ENCODE measurements around the gene SLC20A1.
A peak's percentile ranks its signal among the peaks of the same experiment; 100 is the strongest.
"Not testable (repeated sequence)": the region's sequence is repeated elsewhere in the genome, so short reads cannot be mapped to it uniquely, and the experiment has no call there.

The SLC20A1 gene

DNA sequence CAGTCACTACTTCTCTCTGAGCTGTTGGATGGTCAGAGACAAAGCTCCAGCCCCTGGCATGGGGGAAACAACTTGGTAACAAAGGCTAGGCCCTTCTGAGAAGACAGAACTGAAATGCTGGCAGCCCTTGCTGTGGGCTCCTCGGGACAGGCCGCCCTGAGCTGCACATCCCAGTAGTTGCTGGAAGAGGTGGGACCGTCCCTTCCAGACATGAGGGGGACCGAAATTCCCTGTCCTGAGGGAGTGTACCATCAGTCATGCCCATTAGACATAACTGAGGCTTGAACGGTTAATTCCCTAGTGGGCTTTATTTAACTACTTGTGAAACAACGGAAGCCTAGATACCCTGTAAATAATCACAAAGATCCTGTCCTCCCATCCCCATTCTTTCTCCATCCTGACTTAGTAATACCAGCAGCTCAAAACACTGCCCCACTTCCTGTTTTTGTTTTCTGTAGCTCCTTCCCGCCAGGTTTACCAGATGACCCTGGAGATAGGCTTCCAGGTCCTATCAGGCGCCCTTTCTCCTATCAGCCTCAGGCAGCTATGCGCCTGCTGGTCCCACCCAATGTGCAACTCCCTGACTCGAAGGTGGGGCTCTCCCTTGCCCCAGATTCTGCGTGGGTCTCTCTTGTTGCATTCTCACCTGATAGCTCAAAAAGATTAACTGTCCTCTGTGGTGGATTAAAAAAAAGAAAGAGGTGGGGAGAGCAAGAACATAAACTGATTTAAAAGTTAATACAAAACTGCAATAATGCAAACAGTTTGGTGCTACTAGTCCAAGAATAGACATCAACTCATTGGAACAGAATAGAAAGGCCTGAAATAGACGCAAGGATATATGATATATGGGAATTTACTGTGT lies 38.0 kb downstream of the SLC20A1 start:
- DNase-seq (ENCODE audit: low read depth in 2 of 2): no peak

DNA sequence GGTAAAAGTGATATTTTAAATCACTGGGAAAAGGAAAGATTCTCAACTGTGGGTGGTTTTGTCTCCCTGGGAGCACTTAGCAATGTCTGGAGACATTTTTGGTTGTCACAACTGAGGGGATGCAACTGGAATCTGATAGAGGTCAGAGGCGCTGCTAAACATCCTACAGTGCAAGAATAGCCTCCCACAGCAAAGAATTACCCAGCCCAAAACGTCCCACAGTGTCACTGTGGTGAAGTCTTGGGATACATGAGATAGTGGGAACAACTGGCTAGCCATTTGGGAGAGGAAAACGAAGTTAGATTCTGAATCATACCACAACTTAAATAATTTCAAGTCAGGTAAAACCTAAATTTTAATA lies 38.7 kb downstream of the SLC20A1 start:
- no peak for DNase-seq (ENCODE audit: low read depth in 2 of 2)

DNA sequence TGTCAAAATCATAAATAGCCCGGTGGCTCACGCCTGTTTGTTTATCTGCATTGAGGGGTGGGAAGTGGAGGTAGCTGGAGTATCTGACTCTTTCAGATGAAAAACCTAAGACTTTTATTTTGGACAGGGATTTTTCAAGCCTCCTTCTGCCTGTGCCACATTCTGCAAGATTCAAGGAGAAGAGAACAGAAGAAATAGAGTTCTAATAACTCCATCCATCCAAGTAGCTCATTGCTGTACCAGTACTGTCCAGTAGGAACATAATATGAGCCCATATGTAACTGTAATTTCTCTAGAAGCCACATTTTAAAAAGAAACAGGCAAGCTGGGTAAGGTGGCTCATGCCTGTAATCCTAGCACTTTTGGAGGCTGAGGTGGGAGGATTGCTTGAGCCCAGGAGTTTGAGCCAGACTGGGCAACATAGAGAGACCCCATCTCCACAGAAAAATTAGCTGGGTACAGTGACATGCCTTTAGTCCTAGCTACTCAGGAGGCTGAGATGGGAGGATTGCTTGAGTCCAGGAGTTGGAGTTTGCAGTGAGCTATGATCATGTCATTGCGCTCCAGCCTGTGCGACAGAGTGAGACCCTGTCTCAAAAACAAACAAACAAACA lies 39.6 kb downstream of the SLC20A1 start:
- no peak for DNase-seq (ENCODE audit: low read depth in 2 of 2)

DNA sequence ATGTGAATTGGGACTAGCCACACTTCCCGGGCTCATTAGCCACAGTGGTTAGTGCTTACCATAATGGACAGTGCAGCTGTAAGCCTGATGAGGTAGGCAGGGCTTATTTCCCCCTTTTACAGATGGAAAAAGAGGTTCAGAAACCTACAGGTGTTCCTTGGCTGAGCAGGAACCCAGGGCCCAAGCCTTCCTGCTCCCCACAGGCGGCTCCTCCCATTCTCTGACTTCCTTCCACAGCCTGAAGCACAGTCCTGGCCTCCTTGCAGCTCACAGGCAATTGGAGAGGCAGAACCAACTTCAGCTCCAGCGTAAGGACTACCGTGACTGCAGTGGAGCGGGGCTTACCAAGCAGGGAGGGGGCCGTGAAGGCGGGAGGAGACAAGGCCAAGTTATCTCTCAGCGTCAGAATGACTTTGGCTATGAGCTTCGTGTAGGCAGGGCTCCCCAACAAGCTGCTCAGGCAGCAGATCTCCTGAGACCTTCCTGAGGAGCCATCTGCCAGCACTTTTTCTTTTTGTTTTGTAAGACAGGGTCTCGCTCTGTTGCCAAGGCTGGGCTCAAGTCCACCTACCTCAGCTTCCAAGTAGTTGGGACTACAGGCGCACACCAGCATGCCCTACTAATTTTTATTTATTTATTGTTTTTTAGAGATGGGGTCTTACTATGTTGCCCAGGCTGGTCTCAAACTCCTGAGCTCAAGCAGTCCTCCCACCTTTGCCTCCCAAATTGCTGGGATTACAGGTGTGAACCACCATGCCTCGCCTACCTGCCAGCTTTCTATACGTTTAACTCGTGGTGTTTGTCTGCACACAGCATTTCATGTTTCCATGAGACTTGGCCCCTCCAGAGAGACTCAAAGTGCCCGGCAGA lies 40.8 kb downstream of the SLC20A1 start:
- DNase-seq (ENCODE audit: low read depth in 2 of 2): no peak

DNA sequence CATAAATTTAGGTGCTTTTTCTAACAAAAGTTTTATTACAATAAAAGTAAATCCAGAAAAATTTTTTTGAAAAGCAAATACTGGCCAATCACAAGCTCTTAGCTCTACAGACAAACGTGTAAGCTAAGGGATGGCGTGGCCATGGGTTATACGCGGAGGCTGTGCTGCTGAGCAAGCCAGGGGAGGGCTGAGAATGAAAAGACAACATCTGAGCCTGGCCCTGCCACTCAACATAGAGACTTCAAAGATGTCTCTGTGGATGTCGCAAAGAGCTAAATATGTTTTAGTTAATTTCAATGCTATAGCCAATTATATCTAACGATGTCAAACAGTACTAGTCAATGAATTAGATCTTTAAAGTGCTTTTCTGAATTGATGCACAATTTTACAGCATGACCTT lies 41.8 kb downstream of the SLC20A1 start:
- no peak for DNase-seq (ENCODE audit: low read depth in 2 of 2)

DNA sequence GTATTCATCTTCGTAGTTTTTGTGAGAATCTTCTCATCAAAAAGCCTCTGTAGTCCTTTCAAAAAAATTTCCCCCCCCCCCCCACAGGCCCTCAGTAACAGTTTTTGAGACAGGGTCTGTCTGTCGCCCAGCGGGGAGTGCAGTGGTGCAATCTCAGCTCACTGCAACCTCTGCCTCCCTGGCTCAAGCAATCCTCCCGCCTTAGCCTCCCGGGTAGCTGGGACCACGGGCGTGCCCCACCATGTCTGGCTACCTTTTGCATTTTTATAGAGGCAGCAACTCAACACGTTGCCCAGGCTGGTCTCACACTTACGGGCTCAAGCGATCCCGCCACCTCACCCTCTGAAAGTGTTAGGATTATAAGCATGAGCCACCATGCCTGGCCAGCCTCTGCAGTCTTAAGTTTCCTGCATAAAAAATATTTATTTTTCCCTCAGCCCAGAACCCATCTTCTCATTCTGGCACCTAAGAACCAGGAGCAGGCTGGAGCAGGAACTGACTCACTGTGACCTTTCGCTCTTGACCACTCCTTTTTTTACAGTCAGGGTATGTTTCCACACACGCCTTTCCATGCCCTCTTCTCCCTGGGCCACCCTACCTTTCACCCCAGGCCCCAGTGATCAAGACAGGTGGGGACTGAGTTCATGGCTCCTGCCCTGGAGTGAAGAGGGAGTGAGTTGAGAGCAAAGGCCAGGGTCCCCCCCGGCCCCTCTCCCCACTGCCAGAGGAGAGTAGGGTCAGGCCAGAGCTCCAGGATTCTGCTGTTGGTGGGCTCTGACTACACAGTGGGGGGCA lies 42.5 kb downstream of the SLC20A1 start:
- no peak for DNase-seq (ENCODE audit: low read depth in 2 of 2)

DNA sequence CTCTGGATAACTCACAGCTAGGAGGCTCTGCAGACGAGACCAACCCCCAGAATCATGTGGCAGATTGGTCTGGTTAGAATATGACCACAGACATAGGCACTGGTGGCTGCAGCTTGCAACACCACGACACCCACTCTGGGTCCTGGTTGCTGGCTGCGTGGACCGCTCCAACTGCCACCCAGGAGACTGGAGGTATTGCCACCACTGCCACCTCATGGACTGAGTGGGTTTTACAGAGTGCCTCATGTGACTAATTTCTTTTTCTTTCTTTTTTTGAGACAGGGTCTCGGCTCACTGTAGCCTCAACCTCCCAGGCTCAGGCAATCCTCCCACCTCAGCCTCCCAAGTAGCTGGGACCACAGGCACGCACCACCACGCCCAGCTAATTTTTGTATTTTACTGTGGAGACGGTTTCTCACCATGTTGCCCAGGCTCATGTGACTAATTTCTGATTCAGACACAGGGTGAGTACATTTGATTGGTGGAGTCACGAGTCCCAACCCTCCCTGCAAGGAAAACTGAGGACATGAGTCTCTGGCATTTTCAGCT lies 45.2 kb downstream of the SLC20A1 start:
- peak; percentile 33 to 41 for DNase-seq (ENCODE audit: low read depth in 2 of 2)

DNA sequence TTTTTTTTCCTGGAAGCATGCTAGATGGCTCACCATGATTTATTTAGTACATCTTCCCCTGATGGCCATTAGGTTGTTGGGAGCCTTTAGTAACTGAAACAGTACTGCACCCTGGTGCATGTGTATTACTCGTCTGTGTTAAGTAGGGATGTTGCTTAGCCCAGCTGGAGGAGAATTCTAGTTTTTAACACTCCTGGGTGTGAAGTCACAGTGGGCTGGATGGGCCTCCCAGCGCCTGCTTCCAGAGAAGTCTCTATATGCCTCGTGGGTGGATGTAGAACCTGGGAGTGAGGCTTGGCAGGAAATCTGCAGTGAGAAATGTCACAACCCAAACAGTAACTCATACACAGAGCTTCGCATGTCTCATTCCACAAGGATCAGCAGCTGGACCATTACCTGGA lies 46.1 kb downstream of the SLC20A1 start:
- DNase-seq (ENCODE audit: low read depth in 2 of 2): no peak

DNA sequence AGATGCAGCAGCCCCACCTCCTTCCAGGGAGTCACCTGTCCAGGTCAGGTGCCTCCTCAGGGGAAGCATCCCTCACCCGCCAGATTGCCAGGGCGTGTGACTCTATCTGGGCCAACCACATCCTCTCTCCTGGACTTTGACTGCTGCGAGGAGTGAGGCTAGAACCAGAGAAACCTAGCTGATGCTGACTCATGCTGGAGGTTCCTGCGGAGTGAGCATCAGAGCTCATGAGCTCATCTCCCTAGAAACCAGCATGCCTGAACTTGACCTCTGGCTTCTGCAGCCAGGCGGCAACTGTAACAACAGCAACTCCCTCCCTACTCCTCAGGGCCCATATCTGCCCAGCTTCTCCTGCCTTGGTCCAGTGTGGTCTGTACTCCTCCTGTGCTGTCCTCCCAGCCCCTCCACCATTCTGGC lies 46.8 kb downstream of the SLC20A1 start:
- DNase-seq (ENCODE audit: low read depth in 2 of 2): peak; percentile 11 to 16

DNA sequence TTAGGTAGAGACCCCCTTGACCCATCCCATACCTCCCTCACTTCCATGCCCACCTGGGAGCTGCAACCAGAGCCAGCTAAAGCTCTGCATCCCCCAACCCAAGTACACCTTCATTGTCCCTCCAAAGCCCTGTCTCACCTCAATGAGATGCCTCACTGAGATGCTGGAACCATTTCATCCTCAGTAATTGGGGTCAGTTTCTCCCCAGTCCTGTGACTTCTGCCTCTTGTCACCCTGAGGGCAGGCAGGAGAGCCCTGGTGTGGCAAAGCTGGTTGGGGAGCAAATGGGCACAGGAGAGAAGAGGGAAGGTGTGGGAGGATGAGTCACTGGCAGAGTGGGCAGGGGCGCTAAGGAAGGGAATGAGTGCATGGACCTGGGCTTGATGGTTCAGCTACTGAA lies 47.2 kb downstream of the SLC20A1 start:
- DNase-seq (ENCODE audit: low read depth in 2 of 2): no peak

DNA sequence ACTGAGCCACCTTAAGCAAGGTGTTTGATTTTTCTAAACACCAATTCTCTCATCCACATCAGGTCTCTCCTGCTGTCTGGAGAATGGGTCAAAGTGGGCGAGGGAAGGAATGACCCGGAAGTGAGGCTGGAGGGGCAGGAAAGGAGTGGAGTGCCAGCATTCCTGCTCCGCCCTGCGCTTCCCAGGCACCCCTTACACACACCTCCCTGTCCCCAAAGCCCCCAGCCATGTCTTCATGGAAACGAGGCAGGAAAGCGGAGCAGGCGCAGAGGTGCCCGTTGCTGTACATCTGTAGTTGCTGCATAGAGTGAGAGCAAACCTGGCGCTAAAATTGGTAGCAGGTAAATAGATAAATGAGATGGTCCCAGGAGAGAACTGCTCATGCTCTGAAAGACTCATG lies 47.9 kb downstream of the SLC20A1 start:
- DNase-seq (ENCODE audit: low read depth in 2 of 2): no peak

DNA sequence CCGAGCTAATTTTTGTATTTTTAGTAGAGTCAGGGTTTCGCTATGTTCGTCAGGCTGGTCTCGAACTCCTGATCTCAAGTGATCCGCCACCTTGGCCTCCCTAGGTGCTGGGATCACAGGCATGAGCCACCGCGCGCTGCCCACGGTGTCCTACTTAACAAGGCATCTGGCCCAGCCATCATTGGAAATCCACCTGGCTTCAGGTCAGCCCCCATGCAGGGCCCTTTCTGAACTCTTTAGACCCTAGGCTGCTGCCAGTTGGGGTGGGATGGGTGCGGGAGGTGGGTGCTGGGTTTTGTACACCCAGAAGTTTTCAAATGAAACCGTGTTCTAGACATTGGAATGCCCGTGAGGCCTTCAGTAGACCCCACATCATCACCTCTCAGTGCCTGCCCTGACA lies 48.4 kb downstream of the SLC20A1 start:
- no peak for DNase-seq (ENCODE audit: low read depth in 2 of 2)

DNA sequence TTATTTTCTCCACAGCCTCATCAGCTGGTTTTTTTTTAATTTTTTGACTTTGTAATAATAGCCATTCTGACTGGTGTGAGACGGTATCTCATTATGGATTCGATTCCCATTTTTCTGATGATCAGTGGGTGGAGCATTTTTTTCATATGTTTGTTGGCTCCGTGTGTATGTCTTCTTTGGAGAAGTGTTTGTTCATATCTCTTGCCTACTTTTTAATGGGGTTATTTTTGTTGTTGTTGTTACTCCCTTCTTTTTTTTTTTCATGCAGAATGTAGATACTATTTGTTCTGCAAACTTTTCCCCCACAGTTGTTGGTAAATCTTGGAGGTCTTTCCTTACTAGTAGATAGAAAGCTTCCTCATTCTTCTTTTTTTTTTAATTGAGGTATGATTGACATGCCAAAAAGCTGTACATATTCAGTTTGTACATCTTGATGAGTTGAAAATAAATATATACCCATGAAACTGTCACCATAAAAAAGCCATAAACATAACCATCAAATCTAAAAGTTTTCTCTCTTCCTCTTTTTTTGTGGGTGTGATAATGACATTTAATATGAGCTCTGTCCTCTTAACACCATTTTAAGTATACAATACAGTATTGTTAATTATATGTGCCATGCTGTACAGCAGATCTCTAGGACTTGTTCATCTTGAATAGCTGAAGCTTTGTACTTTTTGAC lies 53.2 kb downstream of the SLC20A1 start:
- no peak for DNase-seq (ENCODE audit: low read depth in 2 of 2)

DNA sequence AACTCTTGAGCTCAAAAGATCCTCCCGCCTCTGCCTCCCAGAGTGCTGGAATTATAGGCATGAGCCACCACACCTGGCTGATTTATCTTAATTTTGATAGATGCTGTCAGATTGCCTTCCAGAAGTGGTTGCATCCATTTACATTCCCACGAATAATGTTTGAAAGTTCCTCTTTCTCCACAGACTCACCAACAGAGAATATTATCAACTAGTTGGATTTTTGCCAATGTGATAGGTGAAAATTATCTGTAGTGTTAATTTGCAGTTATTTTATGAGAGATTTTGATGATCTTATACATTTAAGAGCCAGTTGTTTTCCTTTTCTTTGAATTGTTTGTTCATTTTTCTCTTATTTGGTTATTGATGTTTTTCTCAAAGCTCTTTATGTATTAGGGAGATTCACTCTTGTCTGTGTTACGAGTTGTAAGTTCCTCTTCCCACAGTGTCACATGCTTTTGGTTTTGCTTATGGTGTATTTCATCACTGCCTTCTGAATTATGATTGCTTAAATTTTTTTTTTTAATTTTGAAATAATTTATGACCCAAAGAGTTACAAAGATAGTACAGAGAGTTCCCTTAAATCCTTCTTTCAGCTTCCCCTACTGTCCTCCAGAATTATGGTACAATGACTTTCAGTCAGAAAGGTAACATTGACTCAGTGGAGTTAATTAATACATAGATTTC lies 54.4 kb downstream of the SLC20A1 start:
- DNase-seq (ENCODE audit: low read depth in 2 of 2): no peak

DNA sequence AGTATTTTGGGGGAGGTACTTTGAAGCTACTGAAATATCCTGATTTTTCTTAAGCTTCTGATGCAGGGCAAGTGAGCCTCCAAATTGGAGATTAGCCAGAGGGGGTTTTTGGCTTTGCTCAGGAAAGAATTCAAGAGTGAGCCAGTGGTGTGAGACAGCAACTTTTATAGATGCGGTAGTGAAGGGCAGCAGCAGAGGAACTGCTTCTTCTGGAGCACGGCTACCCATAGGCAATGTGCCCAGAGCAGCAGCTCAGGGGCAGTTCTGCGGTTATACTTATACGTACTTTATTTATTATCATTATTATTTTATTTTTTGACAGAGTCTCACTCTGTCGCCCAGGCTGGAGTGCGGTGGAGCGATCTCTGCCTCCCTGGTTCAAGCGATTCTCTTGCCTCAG lies 55.3 kb downstream of the SLC20A1 start:
- no peak for DNase-seq (ENCODE audit: low read depth in 2 of 2)

DNA sequence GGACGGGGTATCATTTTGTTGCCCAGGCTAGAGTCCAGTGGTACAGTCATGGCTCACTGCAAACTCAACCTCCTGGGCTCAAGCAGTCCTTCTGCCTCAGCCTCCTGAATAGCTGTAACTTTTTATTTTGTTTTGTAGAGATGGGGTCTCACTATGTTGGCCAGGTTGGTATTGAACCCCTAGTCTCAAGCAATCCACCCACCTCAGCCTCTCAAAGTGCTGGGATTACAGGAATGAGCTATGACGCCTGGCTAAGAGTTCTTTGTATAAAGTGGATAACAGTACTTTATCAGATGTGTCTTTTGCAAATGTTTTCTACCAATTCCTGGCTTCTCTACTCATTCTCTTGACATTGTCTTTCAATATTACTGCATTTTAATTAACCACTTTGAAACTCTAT lies 57.9 kb downstream of the SLC20A1 start:
- DNase-seq (ENCODE audit: low read depth in 2 of 2): no peak

DNA sequence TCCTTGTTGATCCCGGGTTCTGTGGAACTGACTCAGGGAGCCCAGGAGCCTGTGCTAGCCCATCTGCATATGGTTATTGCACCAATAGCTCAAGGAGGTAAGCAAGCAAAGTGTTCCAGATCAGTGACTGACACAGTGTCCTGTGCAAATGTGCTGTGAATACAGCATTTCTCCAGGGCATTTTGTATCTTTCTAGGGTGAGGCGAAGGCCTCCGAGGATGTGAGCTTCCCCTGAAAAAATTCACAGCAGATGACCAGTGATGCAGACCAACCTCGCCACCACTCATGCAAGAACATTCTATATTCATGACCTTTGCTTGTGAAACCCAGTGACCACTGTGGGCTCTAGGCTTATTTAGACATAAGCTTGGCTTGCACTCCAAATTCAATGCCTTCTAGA lies 59.8 kb downstream of the SLC20A1 start:
- DNase-seq (ENCODE audit: low read depth in 2 of 2): no peak

DNA sequence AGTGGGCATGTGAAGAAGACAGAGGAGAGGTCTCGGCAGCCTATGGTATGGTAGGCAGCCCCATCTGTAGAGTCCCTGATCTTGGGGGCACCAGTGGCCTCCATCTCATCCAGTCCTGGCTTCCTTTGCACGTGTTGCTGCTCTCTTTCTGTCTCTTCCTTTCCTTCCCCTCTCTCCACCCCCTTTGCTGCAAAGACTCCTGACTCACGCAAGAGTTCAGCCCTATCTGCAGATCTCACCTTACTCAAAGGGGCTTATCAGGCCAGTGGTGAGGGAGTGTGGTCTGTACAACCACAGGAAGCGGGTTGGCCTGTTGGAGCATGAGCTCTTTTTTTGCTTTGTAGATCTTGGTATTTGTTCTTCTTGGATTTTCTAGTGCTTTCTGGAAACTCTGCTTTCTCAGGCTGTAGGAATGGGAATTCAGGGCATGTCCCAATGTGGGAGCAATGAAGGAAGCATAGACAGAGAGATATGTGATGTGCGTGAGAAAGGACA lies 60.5 kb downstream of the SLC20A1 start:
- DNase-seq (ENCODE audit: low read depth in 2 of 2): peak in 1 of 2 donors; percentile 14

DNA sequence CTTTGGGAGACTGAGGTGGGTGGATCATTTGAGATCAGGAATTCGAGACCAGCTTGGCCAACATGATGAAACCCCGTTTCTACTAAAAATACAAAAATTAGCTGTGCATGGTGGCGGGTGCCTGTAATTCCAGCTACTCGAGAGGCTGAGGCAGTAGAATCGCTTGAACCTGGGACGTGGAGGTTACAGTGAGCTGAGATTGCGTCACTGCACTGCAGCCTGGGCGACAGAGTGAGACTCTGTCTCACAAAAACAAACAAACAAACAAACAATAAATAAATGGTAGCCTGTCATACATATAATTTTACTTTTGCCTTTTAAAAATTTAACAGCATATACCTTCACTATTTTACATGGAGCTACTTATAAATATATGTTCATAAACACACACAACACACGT lies 61.2 kb downstream of the SLC20A1 start:
- DNase-seq (ENCODE audit: low read depth in 2 of 2): not testable (repeated sequence)

DNA sequence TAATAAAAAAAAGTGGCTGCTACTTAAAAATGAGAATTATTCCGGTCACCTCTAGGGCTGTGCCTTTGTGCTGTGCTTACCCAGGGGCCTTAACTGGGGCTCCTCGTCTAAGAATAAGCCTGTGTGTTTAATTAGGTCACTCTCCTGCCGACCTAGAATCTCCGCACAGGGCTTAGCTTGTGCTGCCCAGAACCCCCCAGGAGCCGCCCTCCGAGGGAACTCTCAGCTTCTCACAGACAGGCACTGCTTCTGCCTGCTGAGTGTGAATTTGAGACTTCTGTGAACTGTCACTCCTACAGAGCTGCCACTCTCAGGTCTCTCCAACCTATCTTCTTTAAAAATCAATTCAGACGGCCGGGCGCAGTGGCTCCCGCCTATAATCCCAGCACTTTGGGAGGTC lies 63.2 kb downstream of the SLC20A1 start:
- no peak for DNase-seq (ENCODE audit: low read depth in 2 of 2)
